MCF 10A (cell line): Measurements from ENCODE around the gene ANKRD13A. TPM values are rescaled to one million over a fixed set of nuclear protein-coding genes. Genes with fewer than 3 reads are reported as not detected.

ENCODE experiments used
- BruUV-seq: library from RNA; stranded (reverse); fragments of 400-500 nt; replicated peaks from 2 replicates; lab custom pipeline; 2021; lab: Mats Ljungman, UMichigan
- CTCF ChIA-PET: fragments of 300-600 bp; sonication (Branson Sonifier 250); formaldehyde crosslinking; extraction: SDS; loops from one replicate; lab custom pipeline; 2021; ENCODE audit warnings: antibody characterized with exemption, inconsistent platforms; lab: Yijun Ruan, JAX
- POLR2A ChIA-PET: fragments of 300-600, 350-650 bp; sonication (Branson Sonifier 250); formaldehyde crosslinking; extraction: SDS; loops from one replicate; lab custom pipeline; 2020; ENCODE audit warnings: antibody characterized with exemption, inconsistent platforms; lab: Yijun Ruan, JAX
- DNase-seq: peaks from one replicate; pipeline ENCODE4 v3.0.0-alpha.2; 2018; ENCODE audit not compliant: unreplicated experiment
- H3K27ac Mint-ChIP-seq: one replicate; pipeline ENCODE4 v1.8.0; 2022; ENCODE audit warnings: mild to moderate bottlenecking, low read depth, mixed read lengths; ENCODE audit not compliant: unreplicated experiment
- H3K27me3 Mint-ChIP-seq: one replicate; pipeline ENCODE4 v1.8.0; 2022; ENCODE audit warnings: mixed read lengths; ENCODE audit not compliant: insufficient read depth, unreplicated experiment
- H3K36me3 Mint-ChIP-seq: one replicate; pipeline ENCODE4 v1.8.0; 2022; ENCODE audit warnings: mild to moderate bottlenecking, moderate library complexity, mixed read lengths; ENCODE audit not compliant: insufficient read depth, unreplicated experiment
- H3K4me1 Mint-ChIP-seq: one replicate; pipeline ENCODE4 v1.8.0; 2022; ENCODE audit warnings: mixed read lengths; ENCODE audit not compliant: insufficient read depth, unreplicated experiment
- H3K4me3 Mint-ChIP-seq: one replicate; pipeline ENCODE4 v1.8.0; 2022; ENCODE audit warnings: mild to moderate bottlenecking, moderate library complexity, mixed read lengths; ENCODE audit not compliant: unreplicated experiment
- H3K9me3 Mint-ChIP-seq: one replicate; pipeline ENCODE4 v1.8.0; 2022; ENCODE audit warnings: mixed read lengths; ENCODE audit not compliant: unreplicated experiment
- intact Hi-C: fragments of 100-400 bp; cut with micrococcal nuclease; formaldehyde crosslinking; loops from 2 replicates; pipeline ENCODE4 v1.14.1; 2022
- total RNA-seq: library from RNA; stranded (reverse); gene quantifications from 2 replicates; pipeline ENCODE4 v1.2.3, GENCODE V29; 2022
- TF ChIP-seq, protein P1 (sequence below): fragments of 200-600 bp; IDR thresholded peaks from one replicate; pipeline ENCODE4 v1.8.0; 2022; ENCODE audit warnings: antibody characterized with exemption, mild to moderate bottlenecking; ENCODE audit not compliant: unreplicated experiment

Gene ANKRD13A
- total RNA-seq, 1 experiment from 2014 or later = 32.5 TPM

DNA sequence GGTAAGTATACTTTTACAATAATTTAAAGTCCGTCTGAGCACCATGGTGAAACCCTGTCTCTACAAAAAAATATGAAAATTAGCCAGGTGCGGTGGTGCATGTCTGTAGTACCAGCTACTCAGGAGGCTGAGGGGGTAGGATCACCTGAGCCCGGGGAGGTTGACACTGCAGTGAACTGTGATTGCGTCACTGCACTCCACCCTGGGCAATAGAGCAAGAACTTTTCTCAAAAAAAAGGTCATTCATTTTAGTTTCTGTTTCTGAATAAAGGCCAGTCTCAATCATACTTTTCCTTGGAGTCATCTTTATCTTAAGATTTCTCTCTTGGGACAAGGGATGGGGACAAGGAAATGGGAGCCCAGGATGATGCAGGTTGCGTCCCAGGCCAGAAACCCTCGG is 12.9 kb downstream of the ANKRD13A start:
- H3K4me1 Mint-ChIP-seq = peaks cover 7% of the 10 kb centered on the region
- no peaks in the 10 kb centered on the region for H3K27me3 Mint-ChIP-seq
- H3K9me3 Mint-ChIP-seq = no peaks in the 10 kb centered on the region
- POLR2A ChIA-PET = interaction anchor here (1.8 kb wide), 1 partner anchor 12 kb away, joined by 6 read pairs; the partner anchor contains the start of gene ANKRD13A
- DNase-seq = no peak
- BruUV-seq = no TSS peak
- intact Hi-C loops = no loop called here
- H3K36me3 Mint-ChIP-seq = peaks cover 37% of the 10 kb centered on the region
- TF ChIP-seq, protein P1, sequence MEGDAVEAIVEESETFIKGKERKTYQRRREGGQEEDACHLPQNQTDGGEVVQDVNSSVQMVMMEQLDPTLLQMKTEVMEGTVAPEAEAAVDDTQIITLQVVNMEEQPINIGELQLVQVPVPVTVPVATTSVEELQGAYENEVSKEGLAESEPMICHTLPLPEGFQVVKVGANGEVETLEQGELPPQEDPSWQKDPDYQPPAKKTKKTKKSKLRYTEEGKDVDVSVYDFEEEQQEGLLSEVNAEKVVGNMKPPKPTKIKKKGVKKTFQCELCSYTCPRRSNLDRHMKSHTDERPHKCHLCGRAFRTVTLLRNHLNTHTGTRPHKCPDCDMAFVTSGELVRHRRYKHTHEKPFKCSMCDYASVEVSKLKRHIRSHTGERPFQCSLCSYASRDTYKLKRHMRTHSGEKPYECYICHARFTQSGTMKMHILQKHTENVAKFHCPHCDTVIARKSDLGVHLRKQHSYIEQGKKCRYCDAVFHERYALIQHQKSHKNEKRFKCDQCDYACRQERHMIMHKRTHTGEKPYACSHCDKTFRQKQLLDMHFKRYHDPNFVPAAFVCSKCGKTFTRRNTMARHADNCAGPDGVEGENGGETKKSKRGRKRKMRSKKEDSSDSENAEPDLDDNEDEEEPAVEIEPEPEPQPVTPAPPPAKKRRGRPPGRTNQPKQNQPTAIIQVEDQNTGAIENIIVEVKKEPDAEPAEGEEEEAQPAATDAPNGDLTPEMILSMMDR = no peak
- CTCF ChIA-PET = interaction anchor here (0.7 to 0.9 kb wide), 2 partner anchors 48 to 159 kb away, joined by 3 read pairs; no protein-coding TSS in a partner anchor
- no peak overlapping the region for H3K4me3 Mint-ChIP-seq
- peak overlapping the region; percentile 55 for H3K27ac Mint-ChIP-seq

DNA sequence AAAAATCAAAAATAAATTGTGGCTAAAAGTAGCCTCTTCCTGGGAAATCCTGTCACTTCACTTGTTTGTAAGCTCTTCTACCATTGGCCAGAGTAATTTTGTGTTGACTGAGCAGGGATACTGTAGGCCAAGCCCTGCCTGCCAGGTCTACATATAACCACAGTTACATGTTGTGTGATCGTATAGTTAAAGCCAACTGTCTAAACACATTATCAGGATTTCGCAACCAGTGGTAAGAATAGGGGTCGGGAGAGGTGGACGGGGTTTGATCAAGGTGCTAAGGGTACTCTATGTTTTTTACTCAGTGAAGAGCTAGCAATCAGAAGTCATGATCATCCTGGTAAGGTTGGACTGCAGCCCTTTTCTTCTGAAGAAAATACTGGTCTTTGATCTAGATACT is 13.4 kb downstream of the ANKRD13A start:
- peaks cover 7% of the 10 kb centered on the region for H3K4me1 Mint-ChIP-seq
- H3K36me3 Mint-ChIP-seq = peaks cover 42% of the 10 kb centered on the region
- H3K9me3 Mint-ChIP-seq = no peaks in the 10 kb centered on the region
- intact Hi-C loops = no loop called here
- DNase-seq = no peak
- no peaks in the 10 kb centered on the region for H3K27me3 Mint-ChIP-seq
- ChIA-PET CTCF (interaction anchor here (0.9 kb wide), 1 partner anchor 159 kb away, joined by 3 read pairs; no protein-coding TSS in a partner anchor), POLR2A (interaction anchor here (1.8 kb wide), 1 partner anchor 13 kb away, joined by 6 read pairs; the partner anchor contains the start of gene ANKRD13A)
- no peak overlapping the region for H3K4me3 Mint-ChIP-seq
- TF ChIP-seq, protein P1 = no peak
- H3K27ac Mint-ChIP-seq = peak overlapping the region; percentile 55
- BruUV-seq = no TSS peak

DNA sequence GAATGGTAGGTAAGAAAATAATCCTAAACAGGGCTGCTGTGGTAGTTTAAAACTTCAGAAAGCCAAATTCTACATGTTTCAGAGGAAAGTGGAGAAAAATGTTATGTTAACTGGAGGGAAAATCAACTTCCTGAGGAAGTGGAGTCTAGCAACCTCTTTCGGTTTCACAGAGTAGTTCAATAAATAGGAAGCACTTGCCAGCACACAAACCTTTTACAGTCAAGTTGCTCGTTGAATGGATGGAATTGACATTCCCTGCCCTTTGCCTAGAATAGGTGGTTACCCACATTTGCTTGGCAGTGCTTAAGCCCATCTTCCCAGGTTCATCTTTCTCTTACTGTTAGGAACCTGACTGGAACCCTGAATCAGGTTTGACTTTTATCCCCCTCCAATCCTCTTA is 15.9 kb downstream of the ANKRD13A start:
- TF ChIP-seq, protein P1 = no peak
- ChIA-PET POLR2A (no interaction called here), CTCF (no interaction called here)
- H3K27me3 Mint-ChIP-seq = no peaks in the 10 kb centered on the region
- H3K27ac Mint-ChIP-seq = no peak overlapping the region
- H3K4me3 Mint-ChIP-seq = no peak overlapping the region
- H3K4me1 Mint-ChIP-seq = peaks cover 7% of the 10 kb centered on the region
- intact Hi-C loops = no loop called here
- no peak for DNase-seq
- no TSS peak for BruUV-seq
- H3K36me3 Mint-ChIP-seq = peaks cover 65% of the 10 kb centered on the region
- H3K9me3 Mint-ChIP-seq = no peaks in the 10 kb centered on the region

DNA sequence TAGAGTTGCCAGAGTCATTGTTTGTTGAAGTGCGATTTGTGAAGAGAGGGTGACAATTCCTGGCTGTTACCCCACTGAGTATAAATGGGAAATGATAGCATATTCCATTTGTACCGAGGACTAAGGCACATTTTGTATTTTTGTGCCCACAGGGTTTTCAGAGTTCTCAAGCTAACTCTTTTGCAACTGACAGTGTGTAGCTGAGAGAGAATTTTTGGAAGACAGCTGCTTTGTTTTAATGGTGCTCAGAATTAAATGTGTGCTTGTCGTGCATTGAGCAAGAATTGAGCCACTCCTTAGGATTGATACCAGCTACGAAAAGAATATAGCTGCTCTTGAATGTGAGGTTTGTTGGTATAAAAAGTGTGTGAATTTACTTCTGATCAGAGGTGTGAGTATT is 21.7 kb downstream of the ANKRD13A start:
- H3K9me3 Mint-ChIP-seq = no peaks in the 10 kb centered on the region
- H3K4me3 Mint-ChIP-seq = no peak overlapping the region
- TF ChIP-seq, protein P1 = no peak
- intact Hi-C loops = no loop called here
- peaks cover 14% of the 10 kb centered on the region for H3K4me1 Mint-ChIP-seq
- H3K36me3 Mint-ChIP-seq = peaks cover 80% of the 10 kb centered on the region
- H3K27me3 Mint-ChIP-seq = no peaks in the 10 kb centered on the region
- H3K27ac Mint-ChIP-seq = no peak overlapping the region
- no TSS peak for BruUV-seq
- no peak for DNase-seq
- CTCF ChIA-PET = interaction anchor here (0.6 to 0.7 kb wide), 2 partner anchors 10 to 22 kb away, joined by 3 to 4 read pairs; no protein-coding TSS in a partner anchor
- POLR2A ChIA-PET = no interaction called here
